GM12801 (cell line): ENCODE measurements around the gene HDHD5.

Source experiments
- CTCF ChIP-seq: IDR thresholded peaks from one replicate; pipeline ENCODE4 v1.5.1; 2011; ENCODE audit warnings: control low read depth; ENCODE audit not compliant: insufficient read length; ENCODE audit errors: extremely low read depth

The HDHD5 gene

DNA sequence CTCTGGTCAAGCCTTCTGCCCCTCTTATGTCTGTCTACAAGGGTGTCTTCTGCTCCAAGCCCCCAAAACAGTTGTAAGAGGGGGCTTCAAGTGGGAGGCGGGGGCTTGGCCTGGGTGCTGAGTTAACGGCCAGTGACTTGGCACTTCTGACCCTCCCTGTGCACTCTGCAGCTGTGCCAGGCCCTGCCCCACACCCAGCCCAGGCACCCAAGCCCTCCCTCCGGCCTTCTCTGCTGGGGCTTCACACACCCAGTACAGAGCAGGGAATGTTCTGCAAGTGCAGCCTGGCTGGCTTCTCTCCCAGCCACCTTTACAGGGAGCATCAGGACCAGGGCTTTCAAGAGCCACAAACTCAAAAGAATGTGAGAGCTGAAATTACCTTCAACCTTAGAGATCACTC, 41.7 kb downstream of the HDHD5 start:
- TF ChIP-seq CTCF: no peak

DNA sequence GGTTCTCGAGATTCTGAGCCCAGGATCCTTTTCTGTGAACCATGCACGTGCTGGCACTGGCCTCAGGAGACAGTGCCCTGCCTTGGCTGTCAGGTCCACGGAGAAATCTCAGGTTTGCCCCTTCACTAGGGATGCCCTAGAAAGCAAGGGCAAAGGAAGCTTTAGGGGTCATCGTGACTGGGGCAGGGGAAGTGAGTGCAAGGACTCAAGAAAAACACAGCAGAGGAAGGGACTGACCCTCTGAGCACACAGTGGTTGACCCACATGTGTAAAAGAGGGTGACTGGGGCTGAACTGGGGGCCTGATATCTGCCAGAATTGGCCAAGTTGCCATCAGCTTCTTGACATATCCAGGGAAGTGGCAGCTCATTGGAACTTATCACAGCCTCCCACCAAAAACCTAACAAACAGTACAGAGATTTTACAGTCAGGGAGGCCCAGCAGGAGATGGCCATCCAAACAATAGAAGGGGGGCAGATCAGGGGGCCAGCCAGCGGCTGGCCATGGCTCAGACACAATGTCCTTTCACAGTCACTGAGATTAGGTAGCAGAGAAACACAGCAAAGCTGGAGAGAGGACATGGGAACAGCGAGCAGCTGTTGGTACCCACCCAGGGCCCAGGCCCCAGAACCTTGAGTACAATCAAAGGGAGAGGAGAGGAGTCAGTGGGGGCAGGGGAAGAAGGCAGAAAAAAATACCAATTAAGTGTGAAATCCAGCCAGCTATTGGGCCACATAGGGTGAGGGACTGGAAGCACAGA, 42.3 kb downstream of the HDHD5 start:
- no peak for TF ChIP-seq CTCF

- TF ChIP-seq CTCF: no peak
Observed at GRCh38 chr22:17115945-17116565, 43.0 kb downstream of the HDHD5 start.

GRCh38 chr22:17115236-17115635, 43.8 kb downstream of the HDHD5 start:
- TF ChIP-seq CTCF: no peak

DNA sequence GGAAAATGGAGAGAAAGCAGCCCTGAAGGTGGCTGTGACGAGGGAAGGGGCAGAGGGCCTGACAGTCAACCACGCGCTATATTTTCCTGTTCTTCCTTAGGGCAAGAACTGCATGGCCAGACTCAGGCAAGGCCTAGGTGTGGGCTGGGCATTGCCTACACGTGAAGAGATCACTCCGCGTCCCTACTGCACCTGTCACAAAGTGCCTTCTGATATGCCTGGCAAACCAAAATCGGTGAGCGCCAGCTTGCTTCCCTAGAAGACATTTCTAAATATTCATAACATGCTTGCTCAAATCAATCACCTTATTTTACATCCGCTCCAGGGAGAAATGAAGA, 44.2 kb downstream of the HDHD5 start:
- no peak for TF ChIP-seq CTCF

DNA sequence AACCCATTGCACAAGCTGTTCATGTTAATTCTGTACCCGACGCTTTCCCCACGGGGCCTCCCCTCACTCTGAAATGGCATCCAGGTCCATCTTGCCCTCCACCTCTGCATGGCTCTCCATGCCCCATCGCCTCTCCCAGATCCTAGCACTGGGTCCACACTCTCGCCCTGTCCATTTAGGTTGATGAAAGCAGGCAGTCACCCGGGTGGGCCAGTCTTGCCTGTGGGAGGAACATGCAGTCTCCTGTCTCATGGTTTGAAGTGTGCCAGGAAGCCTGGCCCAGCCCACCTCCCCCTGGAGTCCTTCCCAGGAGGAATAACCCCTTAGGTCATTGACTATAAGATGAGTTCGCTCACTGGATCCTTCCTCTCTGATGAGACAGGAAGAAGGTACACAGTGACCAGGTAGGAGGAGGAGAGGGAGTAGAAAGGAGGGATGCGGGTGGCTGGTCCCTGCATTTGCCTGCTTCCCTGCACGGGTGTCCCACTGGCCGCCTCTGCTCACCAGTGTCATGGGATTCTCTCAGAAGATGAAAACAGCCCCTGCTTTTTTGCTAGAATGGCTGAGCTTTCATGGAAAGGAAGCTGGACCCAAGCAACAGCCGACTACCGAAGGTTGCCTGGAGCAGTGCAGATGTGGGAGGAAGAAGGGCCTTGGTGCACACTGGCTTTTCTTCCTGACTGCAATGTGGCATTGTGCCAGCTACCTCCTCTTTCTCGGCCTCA, 44.7 kb downstream of the HDHD5 start:
- TF ChIP-seq CTCF: no peak

DNA sequence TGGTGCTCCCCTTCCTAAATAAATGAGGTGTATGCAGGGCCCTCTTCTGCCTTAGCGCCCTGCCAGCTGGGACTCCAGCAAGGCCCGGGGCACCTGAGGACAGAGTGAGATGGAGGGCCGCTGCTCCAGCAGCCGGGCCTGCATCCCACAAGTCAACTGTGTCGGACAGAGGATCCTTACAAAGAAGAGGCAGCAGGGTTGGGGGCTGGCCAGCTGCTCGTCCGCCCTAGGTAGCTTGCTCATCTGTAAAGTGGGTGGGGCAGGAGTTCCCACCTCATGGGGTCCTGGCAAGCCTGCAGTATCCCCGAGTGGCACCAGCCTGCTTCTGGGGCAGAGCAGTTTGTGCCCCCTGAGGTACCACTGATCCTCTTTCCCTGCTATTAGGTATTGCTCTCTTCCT, 45.5 kb downstream of the HDHD5 start:
- no peak for TF ChIP-seq CTCF
